ENCODE measurements around the gene CHPF. TPM values are rescaled to one million over a fixed set of nuclear protein-coding genes. Genes with fewer than 3 reads are reported as not detected.

CHPF gene
- polyA plus RNA-seq, 1 donor, result 81.8 TPM

Other genes starting within 250 kb of the CHPF start
- gene PTPRN, start 234.4 kb downstream of the CHPF start, polyA plus RNA-seq, result 9.2 TPM
- gene RESP18, start 211.1 kb downstream of the CHPF start, polyA plus RNA-seq, result 0.46 TPM
- gene DNPEP, start 155.9 kb downstream of the CHPF start, polyA plus RNA-seq, result 149 TPM
- 429 TPM for gene DES, start 125.4 kb downstream of the CHPF start, polyA plus RNA-seq
- gene SPEG, start 109.0 kb downstream of the CHPF start, polyA plus RNA-seq, result 35.1 TPM
- 54.0 TPM for gene GMPPA, start 44.9 kb downstream of the CHPF start, polyA plus RNA-seq
- gene ASIC4, start 29.3 kb downstream of the CHPF start, polyA plus RNA-seq, result 1.1 TPM
- 19.9 TPM for gene TMEM198, start 219 bp upstream of the CHPF start, polyA plus RNA-seq
- 92.9 TPM for gene OBSL1, start 27.7 kb upstream of the CHPF start, polyA plus RNA-seq
- gene INHA, start 28.5 kb upstream of the CHPF start, polyA plus RNA-seq, result 1.2 TPM
- 28.0 TPM for gene STK11IP, start 54.0 kb upstream of the CHPF start, polyA plus RNA-seq
- gene SLC4A3, start 83.8 kb upstream of the CHPF start, polyA plus RNA-seq, result 3.3 TPM

Data from large intestine (tissue), 1 donor.